Measurements from ENCODE around the gene SLC16A4. TPM values are rescaled to one million over a fixed set of nuclear protein-coding genes. Genes with fewer than 3 reads are reported as not detected.

Gene SLC16A4
- total RNA-seq, 1 experiment from 2014 or later = 0.46 TPM

DNA sequence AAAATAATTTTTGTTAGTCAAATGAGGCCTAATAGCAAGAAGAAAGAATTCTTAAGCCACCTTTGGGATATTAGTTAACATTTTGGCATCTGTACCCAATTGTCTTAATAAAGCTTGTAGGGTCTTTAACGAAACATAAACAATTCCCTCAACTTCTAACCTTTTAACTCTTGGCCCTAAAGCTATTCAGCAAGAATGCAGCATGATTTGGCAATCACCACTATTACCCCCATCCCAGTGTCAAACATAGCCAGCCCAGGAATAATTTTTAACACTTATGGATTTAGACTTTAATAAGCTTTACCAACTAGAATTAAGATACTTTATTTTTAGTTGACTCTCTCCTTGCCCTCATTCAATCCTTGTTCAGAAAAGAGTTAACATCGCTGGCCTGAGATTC is 2.5 kb upstream of the SLC16A4 start:
- Histone ChIP-seq H3K27me3 (ENCODE audit: control insufficient read depth, insufficient read depth, low read length) (no peaks in the 10 kb centered on the region), H3K4me1 (ENCODE audit: control insufficient read depth, insufficient read depth, low read length) (no peaks in the 10 kb centered on the region), H3K36me3 (ENCODE audit: control insufficient read depth, insufficient read depth, low read length) (no peaks in the 10 kb centered on the region), H3K27ac (ENCODE audit: low read length) (no peak overlapping the region), H3K9me3 (ENCODE audit: control insufficient read depth, insufficient read depth, low read depth, low read length) (no peaks in the 10 kb centered on the region), H3K4me3 (ENCODE audit: low read depth in 2 of 2, low read length in 2 of 2) (no peak overlapping the region)
- in situ Hi-C loops (cut with HindIII; ENCODE audit: low pct_unique_long_range_greater_than_20kb, low sequenced_read_pairs) (no loop called here), intact Hi-C loops (cut with micrococcal nuclease; ENCODE audit: unreplicated experiment) (no loop called here)
- DNase-seq (ENCODE audit: low read depth, low spot score) (no peak), ATAC-seq (no peak)
- no peak for TF ChIP-seq TCF7L2 (IDR thresholded peaks at IDR 0.05; ENCODE audit: low read depth, low read length)
- TF ChIP-seq, protein P1, sequence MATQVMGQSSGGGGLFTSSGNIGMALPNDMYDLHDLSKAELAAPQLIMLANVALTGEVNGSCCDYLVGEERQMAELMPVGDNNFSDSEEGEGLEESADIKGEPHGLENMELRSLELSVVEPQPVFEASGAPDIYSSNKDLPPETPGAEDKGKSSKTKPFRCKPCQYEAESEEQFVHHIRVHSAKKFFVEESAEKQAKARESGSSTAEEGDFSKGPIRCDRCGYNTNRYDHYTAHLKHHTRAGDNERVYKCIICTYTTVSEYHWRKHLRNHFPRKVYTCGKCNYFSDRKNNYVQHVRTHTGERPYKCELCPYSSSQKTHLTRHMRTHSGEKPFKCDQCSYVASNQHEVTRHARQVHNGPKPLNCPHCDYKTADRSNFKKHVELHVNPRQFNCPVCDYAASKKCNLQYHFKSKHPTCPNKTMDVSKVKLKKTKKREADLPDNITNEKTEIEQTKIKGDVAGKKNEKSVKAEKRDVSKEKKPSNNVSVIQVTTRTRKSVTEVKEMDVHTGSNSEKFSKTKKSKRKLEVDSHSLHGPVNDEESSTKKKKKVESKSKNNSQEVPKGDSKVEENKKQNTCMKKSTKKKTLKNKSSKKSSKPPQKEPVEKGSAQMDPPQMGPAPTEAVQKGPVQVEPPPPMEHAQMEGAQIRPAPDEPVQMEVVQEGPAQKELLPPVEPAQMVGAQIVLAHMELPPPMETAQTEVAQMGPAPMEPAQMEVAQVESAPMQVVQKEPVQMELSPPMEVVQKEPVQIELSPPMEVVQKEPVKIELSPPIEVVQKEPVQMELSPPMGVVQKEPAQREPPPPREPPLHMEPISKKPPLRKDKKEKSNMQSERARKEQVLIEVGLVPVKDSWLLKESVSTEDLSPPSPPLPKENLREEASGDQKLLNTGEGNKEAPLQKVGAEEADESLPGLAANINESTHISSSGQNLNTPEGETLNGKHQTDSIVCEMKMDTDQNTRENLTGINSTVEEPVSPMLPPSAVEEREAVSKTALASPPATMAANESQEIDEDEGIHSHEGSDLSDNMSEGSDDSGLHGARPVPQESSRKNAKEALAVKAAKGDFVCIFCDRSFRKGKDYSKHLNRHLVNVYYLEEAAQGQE (IDR thresholded peaks at IDR 0.05; ENCODE audit: insufficient read depth in 1 of 2, low read depth in 2 of 2, low read length in 1 of 2) = no peak
- TF ChIP-seq, protein P2, sequence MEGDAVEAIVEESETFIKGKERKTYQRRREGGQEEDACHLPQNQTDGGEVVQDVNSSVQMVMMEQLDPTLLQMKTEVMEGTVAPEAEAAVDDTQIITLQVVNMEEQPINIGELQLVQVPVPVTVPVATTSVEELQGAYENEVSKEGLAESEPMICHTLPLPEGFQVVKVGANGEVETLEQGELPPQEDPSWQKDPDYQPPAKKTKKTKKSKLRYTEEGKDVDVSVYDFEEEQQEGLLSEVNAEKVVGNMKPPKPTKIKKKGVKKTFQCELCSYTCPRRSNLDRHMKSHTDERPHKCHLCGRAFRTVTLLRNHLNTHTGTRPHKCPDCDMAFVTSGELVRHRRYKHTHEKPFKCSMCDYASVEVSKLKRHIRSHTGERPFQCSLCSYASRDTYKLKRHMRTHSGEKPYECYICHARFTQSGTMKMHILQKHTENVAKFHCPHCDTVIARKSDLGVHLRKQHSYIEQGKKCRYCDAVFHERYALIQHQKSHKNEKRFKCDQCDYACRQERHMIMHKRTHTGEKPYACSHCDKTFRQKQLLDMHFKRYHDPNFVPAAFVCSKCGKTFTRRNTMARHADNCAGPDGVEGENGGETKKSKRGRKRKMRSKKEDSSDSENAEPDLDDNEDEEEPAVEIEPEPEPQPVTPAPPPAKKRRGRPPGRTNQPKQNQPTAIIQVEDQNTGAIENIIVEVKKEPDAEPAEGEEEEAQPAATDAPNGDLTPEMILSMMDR (IDR thresholded peaks at IDR 0.05) = no peak
- TF ChIP-seq SIN3A (IDR thresholded peaks at IDR 0.05; ENCODE audit: borderline replicate concordance, insufficient read depth, low read depth, low read length) = no peak
- no peak for TF ChIP-seq POLR2AphosphoS5 (IDR thresholded peaks at IDR 0.05; ENCODE audit: low read depth, low read length)
- CTCF ChIA-PET = no interaction called here
- POLR2A ChIA-PET = no interaction called here
- BruUV-seq (replicated peaks) = no TSS peak

DNA sequence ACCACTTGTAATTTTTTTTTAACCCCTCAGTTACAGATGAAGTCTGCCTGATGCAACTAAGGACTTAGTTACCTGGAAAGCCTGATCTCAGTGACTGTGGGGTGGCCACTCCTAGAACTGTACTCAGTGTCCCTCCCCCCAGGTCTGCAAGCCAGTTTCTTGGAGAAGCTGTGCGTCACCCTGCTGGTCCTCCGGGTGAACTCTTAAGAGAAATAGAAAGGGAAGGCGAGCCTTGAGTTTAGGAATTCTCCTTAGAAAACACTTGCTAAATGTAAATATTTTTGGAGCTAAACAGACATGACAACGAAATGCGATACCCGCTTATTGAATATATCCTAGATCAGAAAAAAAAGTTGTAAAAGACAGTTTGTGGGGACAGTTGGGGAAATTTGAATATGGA is 730 bp downstream of the SLC16A4 start:
- CTCF ChIA-PET = no interaction called here

More for the DNA sequence above, 730 bp downstream of the SLC16A4 start:
- BruUV-seq (replicated peaks) = no TSS peak
- intact Hi-C loops (cut with micrococcal nuclease; ENCODE audit: unreplicated experiment) = no loop called here
- ATAC-seq (no peak), DNase-seq (ENCODE audit: low read depth, low spot score) (no peak)
- Histone ChIP-seq H3K9me3 (ENCODE audit: control insufficient read depth, insufficient read depth, low read depth, low read length) (no peaks in the 10 kb centered on the region), H3K4me1 (ENCODE audit: control insufficient read depth, insufficient read depth, low read length) (no peaks in the 10 kb centered on the region), H3K27ac (ENCODE audit: low read length) (no peak overlapping the region), H3K27me3 (ENCODE audit: control insufficient read depth, insufficient read depth, low read length) (no peaks in the 10 kb centered on the region), H3K36me3 (ENCODE audit: control insufficient read depth, insufficient read depth, low read length) (no peaks in the 10 kb centered on the region), H3K4me3 (ENCODE audit: low read depth in 2 of 2, low read length in 2 of 2) (no peak overlapping the region)
- TF ChIP-seq, protein P2 (IDR thresholded peaks at IDR 0.05) = no peak
- TF ChIP-seq POLR2AphosphoS5 (IDR thresholded peaks at IDR 0.05; ENCODE audit: low read depth, low read length) (no peak; the same call in 1 of the 2 replicates), SIN3A (IDR thresholded peaks at IDR 0.05; ENCODE audit: borderline replicate concordance, insufficient read depth, low read depth, low read length) (no peak), TCF7L2 (IDR thresholded peaks at IDR 0.05; ENCODE audit: low read depth, low read length) (no peak)
- TF ChIP-seq, protein P1 (IDR thresholded peaks at IDR 0.05; ENCODE audit: insufficient read depth in 1 of 2, low read depth in 2 of 2, low read length in 1 of 2) = no peak
- in situ Hi-C loops (cut with HindIII; ENCODE audit: low pct_unique_long_range_greater_than_20kb, low sequenced_read_pairs) = no loop called here
- POLR2A ChIA-PET = no interaction called here
